ENCODE results near the gene CERS6. TPM values are rescaled to one million over a fixed set of nuclear protein-coding genes. Genes with fewer than 3 reads are reported as not detected.
"Not testable (repeated sequence)": the region's sequence is repeated elsewhere in the genome, so short reads cannot be mapped to it uniquely, and the experiment has no call there.

The CERS6 gene
- total RNA-seq, 1 donor from 2014 or later, result 66.5 TPM

DNA sequence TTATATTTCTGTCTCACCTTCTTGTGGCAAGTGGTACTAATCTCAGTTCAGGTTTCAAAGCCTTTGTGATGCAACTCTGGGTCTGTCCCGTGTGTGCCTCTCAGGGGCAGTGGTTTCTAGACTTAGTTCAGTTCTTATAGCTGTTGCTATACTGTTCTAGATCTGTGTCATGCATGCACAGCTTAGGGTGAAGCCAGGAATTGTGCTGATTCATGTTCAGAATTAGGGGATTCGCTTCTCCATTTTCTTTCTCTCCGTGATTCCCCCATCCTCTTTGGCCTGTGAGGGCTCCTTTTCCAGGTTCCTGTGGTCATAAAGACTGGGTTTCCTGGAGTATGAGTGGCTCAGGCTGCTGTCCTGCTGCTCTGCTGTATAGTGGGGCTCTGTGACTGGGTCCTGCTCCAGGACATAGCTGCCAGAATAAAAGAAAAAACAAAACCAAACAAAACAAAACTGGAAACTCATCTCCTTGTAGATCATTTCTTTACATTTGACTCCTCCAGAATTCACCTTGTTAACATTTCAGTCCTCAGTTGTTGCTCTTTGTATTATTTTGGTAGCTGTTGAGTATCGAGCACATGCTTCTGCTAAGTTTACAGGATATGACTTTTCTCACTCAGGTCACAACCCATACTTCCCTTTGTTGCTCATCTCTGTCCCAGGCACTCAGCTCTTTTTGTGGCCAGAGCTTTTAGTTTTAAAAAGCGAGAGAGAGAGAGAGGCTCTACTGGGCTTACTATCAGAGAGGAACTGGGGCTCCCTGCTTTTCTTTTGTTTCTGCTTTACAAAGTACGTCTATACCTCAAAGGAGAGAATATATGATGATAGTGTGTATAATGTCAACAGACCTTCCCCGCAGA lies 34.2 kb downstream of the CERS6 start:
- H3K27ac Mint-ChIP-seq, result peak overlapping the region; percentile 92
- peaks cover 20% of the 10 kb centered on the region for H3K9me3 Mint-ChIP-seq

GRCh38 chr2:168490946-168491605 lies 35.0 kb downstream of the CERS6 start:
- peaks cover 17% of the 10 kb centered on the region for H3K9me3 Mint-ChIP-seq
- no peak for DNase-seq (ENCODE audit: low spot score in 2 of 2, unreplicated experiment in 2 of 2)
- TF ChIP-seq, protein P1, sequence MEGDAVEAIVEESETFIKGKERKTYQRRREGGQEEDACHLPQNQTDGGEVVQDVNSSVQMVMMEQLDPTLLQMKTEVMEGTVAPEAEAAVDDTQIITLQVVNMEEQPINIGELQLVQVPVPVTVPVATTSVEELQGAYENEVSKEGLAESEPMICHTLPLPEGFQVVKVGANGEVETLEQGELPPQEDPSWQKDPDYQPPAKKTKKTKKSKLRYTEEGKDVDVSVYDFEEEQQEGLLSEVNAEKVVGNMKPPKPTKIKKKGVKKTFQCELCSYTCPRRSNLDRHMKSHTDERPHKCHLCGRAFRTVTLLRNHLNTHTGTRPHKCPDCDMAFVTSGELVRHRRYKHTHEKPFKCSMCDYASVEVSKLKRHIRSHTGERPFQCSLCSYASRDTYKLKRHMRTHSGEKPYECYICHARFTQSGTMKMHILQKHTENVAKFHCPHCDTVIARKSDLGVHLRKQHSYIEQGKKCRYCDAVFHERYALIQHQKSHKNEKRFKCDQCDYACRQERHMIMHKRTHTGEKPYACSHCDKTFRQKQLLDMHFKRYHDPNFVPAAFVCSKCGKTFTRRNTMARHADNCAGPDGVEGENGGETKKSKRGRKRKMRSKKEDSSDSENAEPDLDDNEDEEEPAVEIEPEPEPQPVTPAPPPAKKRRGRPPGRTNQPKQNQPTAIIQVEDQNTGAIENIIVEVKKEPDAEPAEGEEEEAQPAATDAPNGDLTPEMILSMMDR (IDR thresholded peaks at IDR 0.05; ENCODE audit: unreplicated experiment), result no peak
- H3K27ac Mint-ChIP-seq, result peak overlapping the region; percentile 92
- no peak overlapping the region for H3K4me3 Mint-ChIP-seq
- H3K4me1 Mint-ChIP-seq, result peaks cover 61% of the 10 kb centered on the region
- H3K27me3 Mint-ChIP-seq (ENCODE audit: low read depth), result no peaks in the 10 kb centered on the region
- peaks cover 28% of the 10 kb centered on the region for H3K36me3 Mint-ChIP-seq

More for the DNA sequence above, 34.2 kb downstream of the CERS6 start:
- H3K4me1 Mint-ChIP-seq, result peaks cover 54% of the 10 kb centered on the region
- DNase-seq (ENCODE audit: low spot score in 2 of 2, unreplicated experiment in 2 of 2), result no peak
- TF ChIP-seq, protein P1 (IDR thresholded peaks at IDR 0.05; ENCODE audit: unreplicated experiment), result no peak
- no peaks in the 10 kb centered on the region for H3K27me3 Mint-ChIP-seq (ENCODE audit: low read depth)
- peaks cover 26% of the 10 kb centered on the region for H3K36me3 Mint-ChIP-seq
- H3K4me3 Mint-ChIP-seq, result peak overlapping the region; percentile 1

DNA sequence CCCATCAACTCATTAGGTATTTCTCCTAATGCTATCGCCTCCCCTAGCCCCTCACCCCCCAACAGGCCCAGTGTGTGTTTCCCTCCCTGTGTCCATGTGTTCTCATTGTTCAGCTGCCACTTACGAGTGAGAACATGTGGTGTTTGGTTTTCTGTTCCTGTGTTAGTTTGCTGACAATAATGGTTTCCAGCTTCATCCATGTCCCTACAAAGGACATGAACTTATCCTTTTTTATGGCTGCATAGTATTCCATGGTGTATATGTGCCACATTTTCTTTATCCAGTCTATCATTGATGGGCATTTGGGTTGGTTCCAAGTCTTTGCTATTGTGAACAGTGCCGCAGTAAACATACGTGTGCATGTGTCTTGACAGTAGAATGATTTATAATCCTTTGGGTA lies 35.7 kb downstream of the CERS6 start:
- H3K27me3 Mint-ChIP-seq (ENCODE audit: low read depth); H3K4me3 Mint-ChIP-seq; DNase-seq (ENCODE audit: low spot score in 2 of 2, unreplicated experiment in 2 of 2): not testable (repeated sequence)
- H3K4me1 Mint-ChIP-seq, result peaks cover 58% of the 10 kb centered on the region
- peaks cover 12% of the 10 kb centered on the region for H3K9me3 Mint-ChIP-seq
- peaks cover 23% of the 10 kb centered on the region for H3K36me3 Mint-ChIP-seq
- H3K27ac Mint-ChIP-seq, result peak overlapping the region; percentile 43

DNA sequence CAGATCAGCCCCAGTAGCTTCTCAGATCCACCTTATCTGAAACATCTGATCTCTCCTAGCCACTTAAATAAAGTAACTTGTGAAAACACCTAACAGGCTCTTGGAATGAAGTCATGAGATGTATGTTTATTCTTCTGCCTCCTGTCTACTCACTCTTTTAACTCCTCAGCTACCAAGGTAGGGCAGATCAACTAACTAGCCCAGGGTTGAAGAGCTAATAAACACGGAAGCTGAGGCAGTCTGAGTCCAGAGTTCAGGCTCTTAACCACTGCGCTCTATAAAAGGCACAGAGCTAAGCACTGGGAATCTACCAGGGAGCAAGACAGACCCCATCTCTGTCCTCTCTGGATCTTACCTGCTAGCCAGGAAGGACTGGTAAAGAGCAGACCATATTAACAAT lies 37.1 kb downstream of the CERS6 start:
- peaks cover 12% of the 10 kb centered on the region for H3K9me3 Mint-ChIP-seq
- DNase-seq (ENCODE audit: low spot score in 2 of 2, unreplicated experiment in 2 of 2); H3K4me3 Mint-ChIP-seq; H3K27me3 Mint-ChIP-seq (ENCODE audit: low read depth): not testable (repeated sequence)
- H3K27ac Mint-ChIP-seq, result peak overlapping the region; percentile 74
- H3K36me3 Mint-ChIP-seq, result peaks cover 21% of the 10 kb centered on the region
- peaks cover 68% of the 10 kb centered on the region for H3K4me1 Mint-ChIP-seq

DNA sequence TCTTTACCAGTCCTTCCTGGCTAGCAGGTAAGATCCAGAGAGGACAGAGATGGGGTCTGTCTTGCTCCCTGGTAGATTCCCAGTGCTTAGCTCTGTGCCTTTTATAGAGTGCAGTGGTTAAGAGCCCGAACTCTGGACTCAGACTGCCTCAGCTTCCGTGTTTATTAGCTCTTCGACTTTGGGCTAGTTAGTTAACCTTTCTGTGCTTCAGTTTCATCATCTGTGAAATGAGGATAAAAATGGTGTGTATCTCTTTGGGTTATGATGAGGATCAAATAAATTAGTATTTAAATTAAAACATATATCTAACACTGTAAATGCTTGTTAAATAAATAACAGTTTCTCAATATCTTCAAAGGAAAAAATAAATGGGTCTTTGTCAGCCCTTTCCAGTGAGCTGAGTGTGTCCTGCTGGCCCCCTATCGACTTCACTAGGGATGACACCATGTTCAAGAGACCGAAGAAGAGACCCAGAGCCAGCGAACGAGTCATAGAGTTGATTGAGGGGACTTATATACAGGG lies 38.2 kb downstream of the CERS6 start:
- no peak for DNase-seq (ENCODE audit: low spot score in 2 of 2, unreplicated experiment in 2 of 2)
- Mint-ChIP-seq H3K27me3 (ENCODE audit: low read depth) (no peaks in the 10 kb centered on the region), H3K4me3 (no peak overlapping the region), H3K9me3 (peaks cover 9% of the 10 kb centered on the region), H3K4me1 (peaks cover 70% of the 10 kb centered on the region), H3K27ac (peak overlapping the region; percentile 63), H3K36me3 (peaks cover 25% of the 10 kb centered on the region)
- TF ChIP-seq, protein P1 (IDR thresholded peaks at IDR 0.05; ENCODE audit: unreplicated experiment), result peak; percentile 43

DNA sequence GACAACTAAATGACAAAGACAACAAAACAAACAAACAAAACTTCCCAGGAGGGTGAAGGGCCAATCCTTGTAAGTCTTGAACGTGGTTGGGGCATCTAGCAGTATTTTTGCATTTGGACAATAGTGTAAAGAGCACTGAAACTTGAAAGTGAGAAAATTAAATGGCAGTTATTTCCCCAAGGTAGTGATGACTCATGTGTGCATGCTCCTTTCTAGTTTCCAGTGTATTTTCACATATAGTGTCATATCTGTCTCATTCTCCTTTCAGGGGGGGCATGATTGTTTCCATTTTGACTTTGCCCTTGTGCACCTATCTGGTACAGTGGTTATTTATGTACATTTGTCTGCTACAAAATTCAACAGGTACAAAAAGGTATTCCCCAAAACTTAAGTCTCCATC lies 39.5 kb downstream of the CERS6 start:
- Mint-ChIP-seq H3K4me1 (peaks cover 61% of the 10 kb centered on the region), H3K36me3 (peaks cover 37% of the 10 kb centered on the region), H3K9me3 (peaks cover 14% of the 10 kb centered on the region), H3K27ac (peak overlapping the region; percentile 34), H3K4me3 (no peak overlapping the region), H3K27me3 (ENCODE audit: low read depth) (no peaks in the 10 kb centered on the region)
- TF ChIP-seq, protein P1 (IDR thresholded peaks at IDR 0.05; ENCODE audit: unreplicated experiment), result no peak
- no peak for DNase-seq (ENCODE audit: low spot score in 2 of 2, unreplicated experiment in 2 of 2)
